ENCODE measurements around the gene KRI1.

The KRI1 gene

DNA sequence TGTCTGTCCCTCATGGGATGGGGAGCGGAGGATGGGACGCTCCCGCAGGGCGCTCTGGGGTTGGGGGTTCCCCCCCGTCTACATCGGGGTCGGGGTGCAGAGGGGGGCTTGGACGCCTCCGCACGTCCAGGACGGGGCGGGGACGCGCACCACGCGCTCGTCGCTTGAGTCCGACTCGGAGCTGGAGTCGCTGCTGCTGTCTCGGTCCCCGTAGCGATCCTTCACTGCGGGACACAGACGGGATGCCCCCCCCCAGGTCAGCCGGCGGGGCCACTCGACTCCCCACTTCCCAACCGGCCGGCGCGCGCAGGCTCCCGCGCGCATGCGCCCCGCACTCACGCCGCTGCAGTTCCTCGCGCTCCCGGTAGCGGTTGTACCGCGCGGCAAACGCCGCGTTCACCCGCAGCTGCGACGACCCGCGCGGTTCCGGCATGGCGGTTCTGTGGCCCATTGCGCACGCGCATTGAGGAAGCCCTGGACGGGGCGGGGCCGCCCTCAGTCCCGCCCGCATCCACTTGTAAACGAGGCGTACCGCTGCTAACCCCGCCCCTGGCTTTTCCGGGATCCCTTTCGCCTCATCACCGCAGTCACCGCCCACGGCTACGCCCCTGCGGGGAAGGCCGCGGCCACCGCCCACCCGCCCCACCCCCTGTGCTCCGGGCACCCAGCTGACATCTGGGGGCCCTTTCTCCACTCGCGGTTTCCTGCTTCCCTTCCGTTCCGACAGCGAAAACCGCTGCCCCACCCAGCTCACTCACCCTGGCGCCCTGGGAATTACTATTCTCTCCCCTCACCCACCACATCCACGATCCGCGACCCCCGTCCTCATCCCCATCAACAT is at the start of gene KRI1:
Gene KRI1 (minus strand): TSS at position 444 of the 841 bp plus-strand sequence. CDS start 11 bp downstream, at position 433.
- DNase-seq: peak; percentile 96

- DNase-seq: no peak
Observed at GRCh38 chr19:10612499-10613119, 46.8 kb upstream of the KRI1 start.

GRCh38 chr19:10611907-10612306 is 46.1 kb upstream of the KRI1 start:
- no peak for DNase-seq

GRCh38 chr19:10604460-10604980 is 38.7 kb upstream of the KRI1 start:
- no peak for DNase-seq

GRCh38 chr19:10603873-10604459 is 38.2 kb upstream of the KRI1 start:
- DNase-seq: no peak

DNA sequence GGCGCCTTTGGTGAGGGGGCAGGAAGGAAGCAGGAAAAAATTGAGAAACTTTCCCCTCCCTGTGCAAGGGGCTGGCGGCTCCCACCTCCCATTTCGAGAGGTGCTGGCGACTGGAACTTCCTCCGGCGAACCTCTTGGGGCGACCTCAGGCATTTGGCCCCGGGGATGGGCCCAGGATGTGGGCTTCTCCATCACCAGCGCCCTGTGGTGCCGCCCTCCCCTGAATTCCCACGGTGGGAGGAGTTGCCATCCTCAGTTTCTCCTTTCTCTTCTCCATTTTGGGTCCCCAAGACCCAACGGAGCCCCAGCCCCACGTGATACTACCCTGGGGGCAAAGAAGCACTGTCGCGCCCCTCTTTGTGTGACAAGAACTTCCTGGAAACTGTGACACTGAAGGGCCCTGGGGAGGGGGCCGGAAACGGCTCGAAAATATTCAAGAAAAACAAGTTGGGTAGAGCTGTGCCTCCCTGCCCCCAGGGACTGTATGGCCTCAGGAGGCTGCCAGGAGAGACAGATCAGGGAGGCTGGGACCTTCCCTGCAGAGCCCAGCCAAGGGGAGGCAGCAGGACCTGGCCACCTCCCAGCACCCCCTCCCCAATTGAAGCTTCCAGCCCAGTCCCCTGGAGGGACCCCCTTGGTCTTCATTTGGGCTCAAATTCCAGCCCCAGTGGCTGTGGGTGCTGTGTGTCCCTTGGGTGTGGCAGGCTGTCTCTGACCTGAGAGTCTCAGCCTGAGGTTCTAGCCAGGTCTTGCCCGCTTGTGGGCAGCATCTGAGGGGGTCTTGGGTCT is 37.5 kb upstream of the KRI1 start:
- no peak for DNase-seq

DNA sequence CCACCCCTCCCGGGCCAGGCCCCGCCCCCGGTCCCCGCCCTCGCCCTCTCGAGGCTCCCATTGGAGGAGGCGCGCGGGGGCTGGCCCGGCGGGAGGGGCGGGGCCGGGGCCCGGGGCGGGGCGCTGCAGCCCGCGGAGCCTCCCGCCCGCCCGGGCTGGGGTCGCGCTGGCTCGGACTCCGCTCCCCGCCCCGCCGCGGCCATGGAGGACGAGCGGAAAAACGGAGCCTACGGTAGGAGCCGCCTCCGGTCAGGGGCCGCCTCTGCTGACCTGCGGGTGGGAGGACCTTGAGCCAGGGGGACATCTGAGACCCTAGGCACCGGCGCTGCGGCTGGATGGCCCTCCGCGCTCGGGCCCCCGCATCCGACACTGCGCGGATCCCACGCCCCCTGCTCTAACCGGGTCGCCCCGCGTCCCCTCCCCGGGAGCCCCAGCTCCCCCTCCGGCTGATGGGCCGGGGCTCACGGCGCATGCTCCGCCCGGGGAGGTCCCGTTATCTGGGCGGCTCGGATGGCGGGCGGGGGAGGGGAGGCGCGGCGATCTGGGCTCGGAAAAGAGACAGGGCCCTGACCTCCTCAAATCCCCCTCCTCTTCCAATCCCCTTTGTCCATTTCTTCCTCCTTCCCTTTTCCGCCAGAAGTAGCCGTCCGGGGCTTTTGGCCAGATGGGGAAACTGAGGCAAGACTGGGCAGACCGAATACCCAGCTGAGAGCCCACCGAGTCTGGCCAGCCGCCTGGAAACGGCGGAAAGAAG is 36.7 kb upstream of the KRI1 start:
- peak; percentile 50 for DNase-seq

- no peak for DNase-seq
Observed at GRCh38 chr19:10601999-10602329, 36.2 kb upstream of the KRI1 start.

- no peak for DNase-seq
Observed at GRCh38 chr19:10600149-10600548, 34.3 kb upstream of the KRI1 start.

DNA sequence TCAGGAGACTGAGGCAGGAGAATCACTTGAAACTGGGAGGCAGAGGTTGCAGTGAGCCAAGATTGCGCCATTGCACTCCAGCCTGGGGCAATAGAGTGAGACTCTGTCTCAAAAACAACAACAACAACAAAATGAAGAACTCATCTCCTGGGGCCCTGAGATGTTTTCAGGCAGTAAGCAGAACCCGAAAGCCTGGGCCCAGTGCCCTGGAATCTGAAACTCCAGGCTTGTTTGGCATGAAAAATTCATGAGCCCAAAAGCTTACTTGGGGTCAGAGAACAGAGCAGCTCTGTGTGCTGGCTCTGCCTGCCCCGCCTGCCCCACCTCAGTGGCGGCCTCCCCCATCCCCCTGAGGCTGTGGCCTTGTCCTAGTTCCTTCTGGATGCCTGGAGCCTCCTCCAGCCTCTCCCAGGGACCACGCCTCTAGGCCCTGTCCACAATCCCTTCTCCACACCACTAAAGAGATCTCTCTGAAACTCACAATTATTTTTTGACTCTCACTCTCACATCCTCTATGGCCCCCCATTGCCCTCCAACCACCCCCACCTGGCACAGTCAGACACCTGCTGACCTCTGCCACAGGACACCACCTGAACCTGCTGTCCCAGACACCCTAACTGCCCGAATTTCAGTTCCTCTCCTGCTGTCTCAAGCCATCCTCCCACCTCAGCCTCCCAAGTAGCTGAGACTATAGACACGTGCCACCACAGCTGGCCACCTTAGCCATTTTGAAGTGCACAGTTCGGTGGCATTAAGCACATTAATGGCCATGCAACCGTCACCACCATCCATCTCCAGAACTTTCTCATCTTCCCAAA is 28.2 kb upstream of the KRI1 start:
- no peak for DNase-seq

DNA sequence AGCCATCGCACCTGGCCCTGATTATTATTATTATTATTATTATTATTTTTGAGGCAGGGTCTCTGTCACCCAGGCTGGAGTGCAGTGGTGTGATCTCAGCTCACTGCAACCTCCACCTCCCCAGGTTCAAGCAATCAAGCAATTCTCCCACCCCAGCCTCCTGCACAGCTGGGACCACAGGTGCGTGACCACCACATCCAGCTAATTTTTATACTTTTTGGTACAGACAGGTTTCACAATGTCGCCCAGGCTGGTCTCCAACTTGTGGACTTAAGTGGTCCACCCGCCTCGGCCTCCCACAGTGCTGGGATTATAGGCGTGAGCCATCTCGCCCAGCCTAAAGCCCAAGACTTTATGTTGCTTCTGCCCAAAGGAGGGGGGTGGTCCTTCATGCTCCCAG is 27.3 kb upstream of the KRI1 start:
- DNase-seq: no peak

- DNase-seq: no peak
Observed at GRCh38 chr19:10587839-10588150, 22.0 kb upstream of the KRI1 start.

DNA sequence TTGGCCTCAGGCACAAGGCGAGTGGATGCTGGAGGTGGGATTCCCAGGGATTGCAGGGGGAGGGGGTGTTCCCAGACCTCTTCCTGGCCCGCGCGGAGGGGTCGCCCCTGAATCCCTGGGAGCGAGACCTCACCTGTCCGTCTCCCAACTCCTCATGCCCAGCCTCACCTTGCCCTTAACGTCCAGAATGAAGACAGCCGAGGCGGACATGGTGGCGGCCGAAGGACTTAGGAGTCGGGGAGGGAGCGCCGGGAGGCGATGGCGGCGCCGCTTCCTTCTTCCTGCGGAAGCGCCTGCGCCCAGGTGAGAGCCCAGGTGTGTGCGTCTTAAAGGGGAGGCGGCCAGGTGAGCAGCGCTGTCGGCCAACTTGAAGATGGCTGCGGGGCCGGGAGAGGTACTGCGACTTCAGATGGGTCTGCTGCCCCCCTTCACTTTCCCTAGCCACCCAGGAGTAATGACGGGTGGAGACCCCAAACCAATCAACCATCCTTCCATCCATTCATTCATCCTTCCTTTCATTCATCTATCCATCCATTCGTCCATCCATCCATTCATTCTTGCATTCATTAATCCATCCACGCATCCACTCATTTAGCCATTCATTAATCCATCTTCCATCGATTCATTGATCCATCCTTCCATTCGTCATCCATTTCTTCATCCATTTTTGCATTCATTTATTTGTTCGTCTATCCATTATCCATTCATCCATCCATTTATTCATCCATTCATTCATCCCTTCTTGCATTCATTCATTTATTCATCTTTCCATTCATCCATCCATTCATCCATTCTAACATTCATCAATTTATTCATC is 21.4 kb upstream of the KRI1 start, which contains the start of gene AP1M2:
Gene AP1M2 (minus strand): TSS at position 291 of the 817 bp plus-strand sequence. CDS start 81 bp downstream, at position 210.
- DNase-seq: no peak

- DNase-seq: no peak
Observed at GRCh38 chr19:10586396-10586795, 20.6 kb upstream of the KRI1 start.

GRCh38 chr19:10583036-10583776 is 17.4 kb upstream of the KRI1 start:
- DNase-seq: no peak

GRCh38 chr19:10582091-10582490 is 16.3 kb upstream of the KRI1 start:
- no peak for DNase-seq

- peak; percentile 84 for DNase-seq
Observed at GRCh38 chr19:10580979-10581631, 15.3 kb upstream of the KRI1 start.

DNA sequence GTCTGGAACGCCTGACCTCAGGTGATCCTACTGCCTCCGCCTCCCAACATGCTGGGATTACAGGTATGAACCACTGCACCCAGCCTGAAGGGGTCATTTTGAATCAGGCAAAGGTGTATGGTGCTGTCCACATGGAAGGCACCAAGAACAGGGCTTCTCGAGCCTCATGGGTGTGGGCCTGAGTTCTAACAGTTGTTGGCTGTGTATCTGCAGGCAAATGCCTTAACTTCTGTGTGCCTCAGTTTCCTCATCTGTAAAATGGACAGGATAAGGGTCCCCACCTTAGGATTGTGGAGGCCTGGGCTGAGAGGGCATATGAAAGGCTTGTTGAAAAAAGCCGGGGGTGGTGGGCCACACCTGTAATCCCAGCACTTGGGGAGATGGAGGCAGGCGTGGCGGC is 12.1 kb upstream of the KRI1 start:
- DNase-seq: no peak

- DNase-seq: no peak
Observed at GRCh38 chr19:10575011-10575716, 9.4 kb upstream of the KRI1 start.
